GM15510 (cell line): ENCODE results near the gene OPCML.

ENCODE experiments used
- POLR2A ChIP-seq: IDR thresholded peaks from 3 replicates; pipeline ENCODE4 v1.6.1; 2011; ENCODE audit warnings: borderline replicate concordance; ENCODE audit not compliant: insufficient read length; ENCODE audit errors: extremely low read depth

OPCML gene

DNA sequence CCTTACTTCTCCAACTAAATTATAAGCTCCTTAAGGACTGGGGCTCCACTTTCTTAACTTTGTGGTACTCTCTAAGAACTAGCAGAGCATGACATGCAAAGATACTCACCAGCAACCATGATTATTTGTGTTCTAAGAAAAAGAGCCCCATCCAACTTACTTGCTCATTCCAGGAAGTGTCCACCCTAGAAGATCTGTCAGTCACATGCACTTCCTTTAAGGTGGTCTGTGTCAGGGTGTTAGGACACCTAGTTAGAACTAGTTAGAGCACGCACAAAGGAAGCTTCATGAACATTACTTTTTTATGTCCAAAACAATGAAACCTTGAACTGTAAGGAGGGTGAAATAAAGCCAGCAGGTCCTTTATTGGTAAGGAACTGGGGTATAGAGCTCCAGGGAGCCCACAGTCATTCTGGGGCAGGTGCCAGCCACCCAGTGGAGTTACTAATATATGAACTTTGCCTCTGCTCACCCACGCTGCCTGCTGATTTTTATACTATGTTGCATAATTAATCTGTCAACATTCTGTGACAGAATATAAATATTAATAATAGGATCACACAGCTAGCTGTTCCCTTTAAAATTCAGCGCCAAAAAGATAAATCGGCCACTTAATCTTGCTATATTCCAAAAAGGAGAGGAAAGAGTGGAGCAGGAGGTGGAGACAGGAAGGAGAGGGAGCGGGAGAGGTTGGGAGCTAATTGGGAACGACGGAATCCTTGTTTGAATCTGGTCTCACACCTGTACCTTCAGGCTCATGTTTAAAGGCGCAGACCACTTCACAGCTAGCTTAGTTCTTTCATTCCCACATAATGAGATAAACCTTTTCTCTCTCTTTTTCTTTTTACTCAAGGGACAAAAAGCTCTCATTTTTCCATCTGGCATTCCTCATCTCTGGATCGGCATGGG, 755.0 kb downstream of the OPCML start:
- TF ChIP-seq POLR2A = no peak

DNA sequence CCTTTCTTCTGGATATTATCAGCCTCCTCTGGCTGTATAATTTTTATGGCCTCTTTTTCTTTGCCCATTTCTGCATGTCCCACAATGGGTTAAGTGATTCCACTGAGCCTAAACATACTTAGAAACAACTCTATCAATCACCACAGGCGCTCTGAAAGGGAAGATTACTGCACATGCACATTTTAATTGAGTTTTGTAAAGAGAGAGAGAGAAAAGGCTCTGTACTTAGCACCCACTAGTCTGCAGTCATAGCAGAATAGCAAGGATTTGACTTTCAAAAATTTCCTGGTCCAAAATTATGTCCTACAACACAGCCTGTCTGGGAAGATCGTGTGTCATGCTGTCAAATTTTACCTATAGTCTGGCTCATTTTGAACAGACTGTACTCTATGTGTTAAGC, 758.5 kb downstream of the OPCML start:
- no peak for TF ChIP-seq POLR2A

DNA sequence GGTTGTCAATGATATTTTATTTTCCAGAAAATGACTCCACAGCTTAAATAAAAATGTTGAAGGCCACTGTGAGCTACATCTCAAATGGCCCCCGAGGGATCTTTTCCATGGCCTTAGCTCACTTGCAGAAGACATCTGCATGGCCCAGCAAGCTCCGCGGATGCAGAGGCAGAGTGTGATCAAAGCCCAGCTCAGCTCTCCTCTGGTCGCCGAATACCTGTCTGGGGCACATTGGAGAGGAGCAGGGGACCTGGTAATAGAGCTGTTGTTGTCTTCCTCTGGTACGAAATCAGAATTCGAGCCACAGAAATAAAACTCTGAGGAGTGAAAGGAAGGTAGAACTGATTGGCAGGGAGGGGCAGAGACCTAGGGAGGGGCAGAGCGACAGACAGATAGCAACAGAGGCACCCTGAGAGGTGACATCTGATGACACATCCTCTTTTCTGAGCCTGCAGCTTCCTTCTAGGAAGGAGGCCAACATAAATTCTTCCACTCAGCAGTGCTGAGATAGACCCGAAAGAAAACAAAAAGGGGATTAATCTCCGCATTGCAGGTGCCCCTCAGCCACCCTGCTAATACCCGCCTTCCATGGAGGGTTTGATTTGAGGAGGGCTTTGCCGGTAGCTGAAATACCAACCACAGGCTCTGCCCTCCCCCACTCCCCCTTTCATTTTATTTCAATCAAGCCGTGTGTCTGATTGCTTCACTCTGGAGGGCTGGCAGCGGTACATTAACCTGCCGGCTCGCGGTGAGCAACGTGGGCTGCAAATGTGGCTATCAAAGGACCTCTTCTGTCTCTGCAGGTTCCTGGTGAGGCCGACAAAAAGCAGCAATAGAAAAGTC, 759.4 kb downstream of the OPCML start:
- TF ChIP-seq POLR2A = no peak

DNA sequence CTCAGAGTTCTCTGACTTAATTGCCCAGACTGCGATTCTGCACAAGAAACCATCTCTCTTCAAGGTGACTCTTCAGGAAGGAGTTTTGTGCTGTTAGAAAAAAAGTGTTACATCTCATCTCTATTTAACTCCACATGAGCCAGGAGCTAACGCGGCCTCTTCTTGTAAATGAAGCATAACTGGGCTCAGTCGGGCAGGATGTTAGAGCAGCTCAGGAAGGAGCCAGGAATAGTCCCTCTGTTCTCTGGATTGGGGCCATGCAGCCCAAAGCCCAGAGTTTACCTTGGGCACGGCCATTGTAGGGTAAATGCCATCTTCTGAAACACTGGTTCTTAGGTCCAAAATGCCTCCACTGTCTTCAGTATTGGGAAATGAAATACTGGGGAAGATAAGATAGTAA, 760.6 kb downstream of the OPCML start:
- TF ChIP-seq POLR2A = no peak

GRCh38 chr11:132770829-132771530, 761.3 kb downstream of the OPCML start:
- no peak for TF ChIP-seq POLR2A

- no peak for TF ChIP-seq POLR2A
These were observed 768.8 kb downstream of the OPCML start for GRCh38 chr11:132763503-132763902.

DNA sequence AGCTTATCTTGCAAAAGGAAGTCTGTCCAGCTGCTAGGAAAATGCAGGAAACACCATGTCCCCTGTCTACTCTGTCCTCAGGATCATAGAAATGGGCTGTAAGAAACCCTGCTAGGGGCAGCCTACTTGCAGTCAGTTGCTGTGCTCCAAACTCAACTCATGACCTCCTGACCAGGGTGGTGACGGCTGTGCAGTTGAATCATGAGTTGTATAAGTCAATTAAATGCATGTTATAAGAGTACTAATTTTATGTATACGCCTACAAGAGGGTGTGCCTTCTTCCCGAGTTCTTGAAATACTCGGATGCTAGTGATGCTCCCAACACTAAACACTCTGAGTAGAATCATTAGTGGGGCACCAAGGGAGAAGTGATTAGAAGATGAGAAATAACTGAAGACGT, 776.4 kb downstream of the OPCML start:
- TF ChIP-seq POLR2A = no peak

DNA sequence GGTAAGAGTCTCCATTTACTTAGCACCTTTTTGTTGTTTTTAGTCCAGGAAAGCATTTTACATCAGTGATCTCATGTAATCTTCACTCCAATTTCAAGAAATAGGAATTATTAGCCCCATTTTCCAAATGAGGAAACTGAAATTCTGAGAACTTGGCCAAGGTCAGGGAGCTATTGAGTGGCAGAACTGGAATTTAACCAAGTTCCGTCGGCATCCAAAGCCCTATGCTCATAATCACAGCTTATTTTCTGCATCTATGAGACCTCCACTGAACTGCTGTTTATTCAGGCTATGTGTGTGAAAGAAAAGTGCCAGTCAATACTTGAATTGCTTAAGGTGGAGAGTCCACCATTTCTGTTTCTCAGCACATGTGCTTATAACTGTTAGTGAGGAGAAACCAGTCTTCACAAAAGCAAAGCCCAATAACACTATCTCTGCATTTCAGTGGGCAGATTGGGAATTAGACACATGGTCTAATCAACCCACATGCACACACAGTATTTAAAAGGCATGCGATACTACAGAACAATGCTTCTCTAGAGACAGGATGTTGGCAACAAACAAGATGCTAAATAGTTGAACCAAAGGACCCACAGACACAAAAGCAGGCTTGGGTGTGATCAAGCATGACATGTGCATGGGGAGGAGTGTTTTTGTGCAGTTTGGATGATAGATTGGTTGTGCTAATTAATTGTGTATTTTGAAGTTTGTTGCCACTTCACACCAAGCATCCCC, 780.6 kb downstream of the OPCML start:
- TF ChIP-seq POLR2A = no peak

DNA sequence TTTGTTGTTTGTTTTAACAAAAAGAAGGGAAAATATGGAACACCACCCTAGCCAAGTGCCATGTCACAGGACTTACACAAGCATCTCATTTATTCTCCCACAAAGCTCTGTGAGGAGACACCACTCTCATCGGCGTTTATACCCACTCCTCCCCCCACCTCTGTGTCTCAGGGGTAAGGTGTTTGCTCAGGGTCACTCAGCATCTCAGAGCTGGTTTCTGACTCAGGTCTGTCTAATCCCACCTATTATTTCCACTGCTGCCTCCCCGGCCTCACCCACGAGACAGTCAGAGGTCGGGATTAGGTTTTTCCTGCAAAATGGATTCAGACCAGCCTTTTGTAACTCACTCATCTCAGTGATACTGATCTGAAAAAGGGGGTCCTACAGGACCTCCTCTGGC, 786.0 kb downstream of the OPCML start:
- TF ChIP-seq POLR2A = no peak

- TF ChIP-seq POLR2A = no peak
These were observed 787.0 kb downstream of the OPCML start for GRCh38 chr11:132745306-132745705.

- TF ChIP-seq POLR2A = no peak
These were observed 787.5 kb downstream of the OPCML start for GRCh38 chr11:132744771-132745170.

- no peak for TF ChIP-seq POLR2A
These were observed 788.7 kb downstream of the OPCML start for GRCh38 chr11:132743601-132744000.

DNA sequence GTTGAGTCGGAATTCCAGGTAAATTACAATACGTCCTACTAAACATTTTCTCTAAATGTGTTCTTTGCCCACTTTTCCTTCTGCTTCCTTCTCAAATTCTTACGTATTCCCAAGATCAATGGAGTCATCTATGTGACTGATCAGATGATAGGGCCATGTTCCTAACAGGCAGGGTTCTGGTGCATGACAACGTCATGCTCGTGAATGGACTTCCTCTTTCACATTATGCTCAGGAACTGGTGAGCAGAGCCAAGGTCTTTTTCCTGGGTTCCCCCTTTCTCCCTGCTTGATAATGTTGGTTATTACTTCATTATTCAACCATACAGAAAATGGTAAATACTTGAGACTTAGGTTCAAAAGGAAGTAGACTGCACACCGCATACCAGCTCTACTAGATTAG, 789.4 kb downstream of the OPCML start:
- TF ChIP-seq POLR2A = no peak

DNA sequence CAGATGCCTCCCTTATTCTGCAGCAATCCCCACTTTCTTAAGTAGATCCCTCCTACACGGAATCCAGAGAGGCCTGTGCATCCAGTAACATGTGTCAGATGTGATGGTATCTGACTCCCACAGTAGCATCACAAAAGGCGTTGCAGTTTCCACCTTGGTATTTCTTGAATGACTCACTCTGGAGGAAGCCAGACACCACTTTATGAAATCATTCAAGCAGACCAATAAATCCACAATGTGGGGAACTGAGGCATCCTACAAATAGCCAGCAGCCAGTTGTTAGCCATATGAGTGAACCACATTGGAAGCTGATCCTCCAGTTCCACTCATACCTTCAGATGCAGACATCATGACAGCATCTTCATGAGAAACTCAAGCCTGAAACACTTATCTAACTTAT, 798.1 kb downstream of the OPCML start:
- TF ChIP-seq POLR2A = no peak

DNA sequence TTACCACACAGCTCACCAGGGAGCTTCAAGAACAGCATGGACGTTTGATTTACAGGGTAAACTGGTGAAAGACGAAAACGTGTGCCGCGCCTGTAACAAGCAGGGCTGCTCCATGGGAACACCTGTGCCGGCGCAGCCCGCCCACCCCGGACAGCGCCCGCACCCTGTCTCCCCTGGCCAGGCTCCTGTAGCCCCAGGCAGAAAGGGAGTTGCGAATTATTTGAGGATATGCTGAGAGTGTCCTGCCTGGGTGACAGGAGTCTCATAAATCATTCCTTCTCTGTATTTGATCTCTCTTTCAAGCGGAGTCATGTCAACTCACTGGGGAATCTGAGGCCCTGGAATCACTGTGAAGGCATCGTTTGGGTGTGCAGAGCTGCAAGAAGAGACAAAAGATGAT, 804.3 kb downstream of the OPCML start:
- no peak for TF ChIP-seq POLR2A

DNA sequence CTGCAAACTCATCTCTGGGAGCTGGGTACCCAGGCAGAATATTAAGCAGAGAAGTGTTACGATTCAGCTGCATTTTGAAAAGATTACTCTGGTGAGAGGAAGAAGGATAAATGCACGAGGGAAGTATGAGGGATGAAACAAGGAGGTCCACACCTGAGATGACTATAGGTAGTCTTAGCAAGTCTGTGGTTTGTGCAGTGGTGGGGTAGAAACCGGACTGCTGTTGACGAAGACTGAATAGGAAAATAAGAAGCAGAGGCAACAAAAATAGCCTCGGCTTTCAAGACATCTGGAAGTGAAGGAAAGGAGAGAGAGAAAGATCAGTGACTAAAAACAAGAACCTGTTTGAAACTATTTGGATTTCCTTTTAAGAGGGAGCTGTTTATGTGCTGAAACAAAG, 810.8 kb downstream of the OPCML start:
- no peak for TF ChIP-seq POLR2A
